Panc1 (cell line): ENCODE measurements around the gene IFT122.

Experiments
- CTCF ChIP-seq: fragments of 450-650 bp; IDR thresholded peaks from 2 replicates; pipeline ENCODE4 v1.5.1; 2017; ENCODE audit warnings: mild to moderate bottlenecking
- POLR2AphosphoS5 ChIP-seq: IDR thresholded peaks from 2 replicates; pipeline ENCODE4 v1.6.1; 2012; ENCODE audit warnings: mild to moderate bottlenecking, low read depth, low read length, moderate library complexity
- REST ChIP-seq, 2 experiments: IDR thresholded peaks; 2 replicates each; pipeline ENCODE4 v1.6.1; 2011 to 2012; ENCODE audit warnings: low read depth in 2 of 2, control low read depth in 1 of 2, low read length in 1 of 2, mild to moderate bottlenecking in 1 of 2, moderate library complexity in 1 of 2; ENCODE audit not compliant: insufficient read depth in 1 of 2
- TCF7L2 ChIP-seq: IDR thresholded peaks from 2 replicates; pipeline ENCODE4 v1.6.1; 2011; ENCODE audit warnings: mild to moderate bottlenecking, low read depth, low read length, inconsistent platforms

GRCh38 chr3:129521611-129522010 is 81.6 kb downstream of the IFT122 start:
- TF ChIP-seq CTCF (no peak), POLR2AphosphoS5 (no peak), TCF7L2 (no peak), REST (IDR thresholded peaks at IDR 0.05; ENCODE audit: insufficient read depth in 1 of 2, low read depth in 2 of 2, low read length in 1 of 2) (no peak)
